CD4-positive, alpha-beta T cell (primary cell): ENCODE results near the gene TNIP2. TPM values are rescaled to one million over a fixed set of nuclear protein-coding genes. Genes with fewer than 3 reads are reported as not detected.
A peak's percentile ranks its signal among the peaks of the same experiment; 100 is the strongest.

Experiments used
- ATAC-seq: fragments of 200-7000 bp; cut with Tn5 transposase; one replicate; pipeline ENCODE4 v1.10.0; 2022; ENCODE audit warnings: mild to moderate bottlenecking; ENCODE audit not compliant: poor library complexity
- CTCF ChIA-PET: fragments of 350-600 bp; sonication (Branson Sonifier 250); formaldehyde crosslinking; loops from one replicate; lab custom pipeline; 2021; ENCODE audit warnings: antibody characterized with exemption, inconsistent platforms; lab: Charles Lee
- POLR2A ChIA-PET: fragments of 350-600 bp; sonication (Branson Sonifier 250); formaldehyde crosslinking; loops from one replicate; lab custom pipeline; 2021; ENCODE audit warnings: antibody characterized with exemption, inconsistent platforms; lab: Charles Lee
- DNase-seq, 14 experiments: peaks; one replicate each; pipeline ENCODE4 v3.0.0-alpha.2; 2013 to 2020; ENCODE audit warnings: mixed read lengths in 2 of 14
- H3K27ac ChIP-seq, 2 donors: one replicate each; pipeline versions ENCODE4 v1.5.1 to v1.7.0; 2013; ENCODE audit warnings: low read length in 2 of 2, low read depth in 1 of 2, mild to moderate bottlenecking in 1 of 2
- H3K27me3 ChIP-seq, 2 experiments: 1 replicate in 1 of 2; 2 replicates in 1 of 2; pipeline versions ENCODE4 v1.6.1 to v1.7.0; 2013; ENCODE audit warnings: low read length in 2 of 2, control low read depth in 1 of 2, mild to moderate bottlenecking in 1 of 2, moderate library complexity in 1 of 2; ENCODE audit not compliant: insufficient read depth in 2 of 2, control insufficient read depth in 1 of 2
- H3K36me3 ChIP-seq: one replicate; pipeline ENCODE4 v1.6.1; 2013; ENCODE audit warnings: low read length, control low read depth; ENCODE audit not compliant: insufficient read depth
- H3K4me1 ChIP-seq: one replicate; pipeline ENCODE4 v1.6.1; 2013; ENCODE audit warnings: low read length, control low read depth; ENCODE audit not compliant: insufficient read depth
- H3K4me3 ChIP-seq: one replicate; pipeline ENCODE4 v1.5.1; 2013; ENCODE audit warnings: mild to moderate bottlenecking, low read length, moderate library complexity
- H3K9me3 ChIP-seq, 2 experiments: 1 replicate in 1 of 2; 2 replicates in 1 of 2; pipeline versions ENCODE4 v1.6.1 to v1.7.0; 2013; ENCODE audit warnings: low read length in 2 of 2, mild to moderate bottlenecking in 2 of 2, control low read depth in 1 of 2, moderate library complexity in 1 of 2; ENCODE audit not compliant: control insufficient read depth in 1 of 2, insufficient read depth in 1 of 2
- H3K27ac Mint-ChIP-seq: one replicate; pipeline ENCODE4 v1.8.0; 2020; ENCODE audit warnings: mixed read lengths
- H3K27me3 Mint-ChIP-seq: one replicate; pipeline ENCODE4 v1.8.0; 2021; ENCODE audit warnings: mixed read lengths
- H3K36me3 Mint-ChIP-seq: one replicate; pipeline ENCODE4 v1.8.0; 2021; ENCODE audit warnings: low read depth, mixed read lengths
- H3K4me1 Mint-ChIP-seq: one replicate; pipeline ENCODE4 v1.8.0; 2021; ENCODE audit warnings: low read depth, mixed read lengths
- H3K4me3 Mint-ChIP-seq: one replicate; pipeline ENCODE4 v1.8.0; 2020; ENCODE audit warnings: mild to moderate bottlenecking, mixed read lengths
- H3K9me3 Mint-ChIP-seq: one replicate; pipeline ENCODE4 v1.8.0; 2020; ENCODE audit warnings: mixed read lengths
- CTCF ChIP-seq: fragments of 200-600 bp; IDR thresholded peaks from one replicate; pipeline ENCODE4 v1.8.0; 2022; ENCODE audit warnings: antibody characterized with exemption, mild to moderate bottlenecking
- intact Hi-C, 2 experiments: fragments of 100-400 bp; cut with DNase I in 1 of 2; cut with micrococcal nuclease in 1 of 2; formaldehyde crosslinking; loops; one replicate each; pipeline versions ENCODE4 v1.15.1 to v1.9.0; 2023 to 2025; cut with DNase I, micrococcal nuclease
- total RNA-seq, 174 experiments: library from RNA in 2 of 174; stranded (reverse) in 2 of 174; gene quantifications; one replicate each; pipeline ENCODE4 v1.2.3 and lab custom pipeline; 2021 to 2026

The TNIP2 gene
- total RNA-seq, 2 experiments from 2014 or later, result 43.8 to 49.1 TPM

DNA sequence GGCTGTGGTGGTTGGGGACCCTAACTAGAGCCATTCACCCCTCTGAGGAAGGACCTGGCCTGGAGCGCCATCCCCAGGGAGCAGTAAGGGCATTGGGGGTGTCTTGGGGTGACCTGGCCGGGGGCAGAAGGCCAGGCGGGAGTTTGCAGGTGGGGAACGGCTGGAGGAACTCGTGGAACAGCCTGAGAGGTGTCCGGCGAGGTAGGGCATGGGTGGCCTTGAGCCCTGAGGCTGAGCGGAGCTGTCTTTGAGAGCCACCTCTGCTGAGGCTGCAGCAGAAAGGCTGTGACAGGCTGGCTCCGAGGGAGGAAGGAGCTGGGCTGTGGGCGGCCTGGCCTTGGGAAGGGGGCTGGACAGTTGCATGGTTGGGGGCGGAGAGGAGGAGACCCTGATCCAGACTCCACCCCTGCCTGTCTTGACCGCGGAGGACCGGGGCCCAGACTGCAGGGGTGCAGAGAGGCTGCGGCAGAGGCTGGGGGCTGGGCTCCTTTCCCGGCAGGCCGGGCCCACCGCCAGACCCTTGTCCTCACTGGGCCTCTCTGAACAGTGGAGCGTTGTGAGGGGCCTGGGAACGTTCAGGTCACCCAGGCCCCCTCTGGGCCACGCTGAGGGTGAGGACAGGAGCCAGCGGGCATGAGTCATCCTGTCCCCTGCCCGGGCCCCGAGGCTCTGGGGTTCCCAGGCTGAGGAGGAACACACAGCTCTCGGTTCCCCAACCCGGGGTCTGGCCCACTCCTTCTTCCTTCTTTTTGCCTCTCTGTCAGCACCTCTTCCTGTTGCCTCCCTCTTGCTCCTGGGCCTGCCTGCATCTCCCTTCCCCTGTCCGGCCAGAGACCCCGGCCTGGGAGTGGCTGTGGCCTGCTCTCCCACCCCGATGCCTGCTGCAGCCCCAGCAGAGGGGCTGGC lies 44.8 kb upstream of the TNIP2 start:
- Histone ChIP-seq H3K27ac (peak overlapping the region in 1 of 2 donors; percentile 37), H3K36me3 (no peaks in the 10 kb centered on the region), H3K27me3 (no peaks in the 10 kb centered on the region), H3K9me3 (no peaks in the 10 kb centered on the region), H3K4me1 (peaks cover 86% of the 10 kb centered on the region), H3K4me3 (peak overlapping the region; percentile 52)
- Mint-ChIP-seq H3K36me3 (no peaks in the 10 kb centered on the region), H3K4me3 (peak overlapping the region; percentile 51), H3K27ac (peak overlapping the region; percentile 70), H3K9me3 (no peaks in the 10 kb centered on the region), H3K4me1 (peaks cover 31% of the 10 kb centered on the region), H3K27me3 (no peaks in the 10 kb centered on the region)
- DNase-seq (peak in 5 of 14 experiments; percentile 23 to 79 (median 41)), ATAC-seq (no peak)
- ChIA-PET CTCF (no interaction called here), POLR2A (interaction anchor here (0.7 to 5.0 kb wide), 2 partner anchors 10 to 38 kb away, joined by 3 to 58 read pairs; no protein-coding TSS in a partner anchor)
- intact Hi-C loops, result no loop called here
- no peak for TF ChIP-seq CTCF

GRCh38 chr4:2799971-2800690 lies 44.0 kb upstream of the TNIP2 start:
- H3K4me3 Mint-ChIP-seq, result peak overlapping the region; percentile 51
- ATAC-seq (no peak), DNase-seq (peak in 2 of 14 experiments; percentile 32)
- H3K4me1 Mint-ChIP-seq, result peaks cover 37% of the 10 kb centered on the region
- POLR2A ChIA-PET, result interaction anchor here (0.7 to 5.0 kb wide), 3 partner anchors 11 to 48 kb away, joined by 3 to 58 read pairs (median 24); no protein-coding TSS in a partner anchor
- TF ChIP-seq CTCF, result no peak
- H3K27me3 ChIP-seq, result no peaks in the 10 kb centered on the region
- H3K4me3 ChIP-seq, result peak overlapping the region; percentile 52
- intact Hi-C loops, result loop anchor here (2.0 to 10.0 kb wide), 3 partner anchors 13 to 45 kb away; partner anchors contain the start of gene ADD1 (in 1 of the 2)
- H3K9me3 ChIP-seq, result no peaks in the 10 kb centered on the region
- H3K4me1 ChIP-seq, result peaks cover 90% of the 10 kb centered on the region
- H3K9me3 Mint-ChIP-seq, result no peaks in the 10 kb centered on the region
- no peaks in the 10 kb centered on the region for H3K36me3 ChIP-seq
- no peaks in the 10 kb centered on the region for H3K36me3 Mint-ChIP-seq
- peak overlapping the region; percentile 37 to 66 for H3K27ac ChIP-seq
- CTCF ChIA-PET, result no interaction called here
- H3K27me3 Mint-ChIP-seq, result no peaks in the 10 kb centered on the region
- peak overlapping the region; percentile 93 for H3K27ac Mint-ChIP-seq

- ChIA-PET POLR2A (interaction anchor here (0.7 to 5.0 kb wide), 5 partner anchors 12 to 136 kb away, joined by 3 to 58 read pairs (median 13); no protein-coding TSS in a partner anchor), CTCF (interaction anchor here (0.6 kb wide), 1 partner anchor 81 kb away, joined by 3 read pairs; no protein-coding TSS in a partner anchor)
- no peaks in the 10 kb centered on the region for H3K9me3 ChIP-seq
- peak in 5 of 14 experiments; percentile 0 to 45 (median 32) for DNase-seq
- Mint-ChIP-seq H3K36me3 (no peaks in the 10 kb centered on the region), H3K4me3 (peak overlapping the region; percentile 84), H3K27me3 (no peaks in the 10 kb centered on the region), H3K9me3 (no peaks in the 10 kb centered on the region), H3K4me1 (peaks cover 45% of the 10 kb centered on the region), H3K27ac (peak overlapping the region; percentile 93)
- H3K4me3 ChIP-seq, result peak overlapping the region; percentile 52
- H3K27me3 ChIP-seq, result no peaks in the 10 kb centered on the region
- H3K4me1 ChIP-seq, result peaks cover 90% of the 10 kb centered on the region
- H3K36me3 ChIP-seq, result no peaks in the 10 kb centered on the region
- intact Hi-C loops, result loop anchor here (2.0 to 10.0 kb wide), 3 partner anchors 13 to 45 kb away; partner anchors contain the start of gene ADD1 (in 1 of the 2)
- peak overlapping the region; percentile 66 to 83 for H3K27ac ChIP-seq
- no peak for TF ChIP-seq CTCF
- ATAC-seq, result no peak
Observed at GRCh38 chr4:2799224-2799911, 43.2 kb upstream of the TNIP2 start.
